HG03097 (cell line): ENCODE data around the gene ARHGAP8.

Experiments used
- ATAC-seq: cut with Tn5 transposase; IDR thresholded peaks from one replicate; pipeline ENCODE4 v1.9.1; 2021; ENCODE audit not compliant: unreplicated experiment, low FRiP score

ARHGAP8 gene

GRCh38 chr22:44724416-44724815, 28.0 kb upstream of the ARHGAP8 start:
- ATAC-seq: no peak

- ATAC-seq: no peak
Observed at GRCh38 chr22:44724859-44725258, 27.5 kb upstream of the ARHGAP8 start.

- no peak for ATAC-seq
Observed at GRCh38 chr22:44726439-44726838, 25.9 kb upstream of the ARHGAP8 start.

- ATAC-seq: no peak
Observed at GRCh38 chr22:44727148-44727547, 25.2 kb upstream of the ARHGAP8 start.

- no peak for ATAC-seq
Observed at GRCh38 chr22:44727709-44728108, 24.7 kb upstream of the ARHGAP8 start.

GRCh38 chr22:44728761-44729324, 23.5 kb upstream of the ARHGAP8 start:
- no peak for ATAC-seq

GRCh38 chr22:44729391-44730021, 22.9 kb upstream of the ARHGAP8 start:
- ATAC-seq: no peak

- ATAC-seq: no peak
Observed at GRCh38 chr22:44730022-44730393, 22.4 kb upstream of the ARHGAP8 start.

GRCh38 chr22:44730490-44731356, 21.7 kb upstream of the ARHGAP8 start:
- ATAC-seq: no peak

- ATAC-seq: no peak
Observed at GRCh38 chr22:44731357-44731970, 20.9 kb upstream of the ARHGAP8 start.

GRCh38 chr22:44732017-44732561, 20.3 kb upstream of the ARHGAP8 start:
- no peak for ATAC-seq

GRCh38 chr22:44732661-44733060, 19.7 kb upstream of the ARHGAP8 start:
- no peak for ATAC-seq

- no peak for ATAC-seq
Observed at GRCh38 chr22:44733426-44734106, 18.8 kb upstream of the ARHGAP8 start.

GRCh38 chr22:44734278-44734677, 18.1 kb upstream of the ARHGAP8 start:
- no peak for ATAC-seq

- no peak for ATAC-seq
Observed at GRCh38 chr22:44734801-44735517, 17.4 kb upstream of the ARHGAP8 start.

GRCh38 chr22:44735518-44736428, 16.6 kb upstream of the ARHGAP8 start:
- ATAC-seq: no peak

GRCh38 chr22:44736581-44737405, 15.6 kb upstream of the ARHGAP8 start:
- no peak for ATAC-seq
